Esophagus squamous epithelium (tissue), 4 donors: ENCODE measurements around the gene PYGB.

Experiments
- POLR2A ChIP-seq, 4 donors: fragments of 450-650 bp; IDR thresholded peaks; one replicate each; pipeline ENCODE4 v1.6.1; 2017; ENCODE audit warnings: antibody characterized with exemption in 4 of 4, mild to moderate bottlenecking in 4 of 4, moderate library complexity in 3 of 4
- TF ChIP-seq, protein P1 (sequence below), 6 experiments: fragments of 450-650 bp in 4 of 6; fragments of 200-600 bp in 2 of 6; sonication (generic) in 2 of 6; IDR thresholded peaks; one replicate each; pipeline ENCODE4 v1.5.1; 2016 to 2019; ENCODE audit warnings: antibody characterized with exemption in 6 of 6, mild to moderate bottlenecking in 4 of 6, moderate library complexity in 4 of 6

DNA sequence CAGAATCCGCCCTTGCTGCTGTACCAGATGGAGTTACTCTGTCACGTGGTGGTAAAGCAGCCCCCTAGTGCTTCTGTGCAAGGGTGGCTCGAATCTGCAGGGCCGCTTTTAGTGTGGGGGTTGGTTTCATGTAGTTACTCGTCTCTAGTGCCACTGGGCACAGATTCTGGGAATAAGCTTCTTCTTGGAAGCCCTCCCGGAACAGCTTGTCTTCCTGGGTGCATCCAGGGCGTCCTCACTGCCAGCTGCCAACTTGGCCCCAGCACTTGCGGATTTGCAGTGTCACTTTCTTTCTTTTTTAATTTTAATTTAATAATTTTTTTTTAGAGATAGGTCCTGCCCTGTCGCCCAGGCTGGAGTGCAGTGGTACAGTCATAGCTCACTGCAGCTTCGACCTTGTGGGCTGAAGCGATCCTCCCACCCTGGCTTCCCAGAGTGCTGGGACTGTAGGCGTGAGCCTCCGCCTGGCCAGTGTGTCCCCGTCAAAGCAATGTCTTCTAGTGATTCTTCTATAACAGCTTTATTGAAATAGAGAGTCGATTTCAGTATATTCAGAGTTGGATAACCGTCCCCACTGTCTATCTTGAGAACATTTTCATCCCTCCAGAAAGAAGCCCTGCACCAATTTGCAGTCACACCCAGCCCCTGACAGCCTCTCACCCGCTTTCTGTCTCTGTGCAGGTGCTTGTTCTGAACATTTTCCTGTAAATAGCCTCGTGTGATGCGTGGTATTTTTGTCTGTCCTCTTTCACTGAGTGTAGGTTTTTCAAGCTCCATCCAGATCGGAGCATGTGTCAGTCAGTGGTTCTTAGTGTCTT lies 25.9 kb downstream of the PYGB start:
- TF ChIP-seq, protein P1, sequence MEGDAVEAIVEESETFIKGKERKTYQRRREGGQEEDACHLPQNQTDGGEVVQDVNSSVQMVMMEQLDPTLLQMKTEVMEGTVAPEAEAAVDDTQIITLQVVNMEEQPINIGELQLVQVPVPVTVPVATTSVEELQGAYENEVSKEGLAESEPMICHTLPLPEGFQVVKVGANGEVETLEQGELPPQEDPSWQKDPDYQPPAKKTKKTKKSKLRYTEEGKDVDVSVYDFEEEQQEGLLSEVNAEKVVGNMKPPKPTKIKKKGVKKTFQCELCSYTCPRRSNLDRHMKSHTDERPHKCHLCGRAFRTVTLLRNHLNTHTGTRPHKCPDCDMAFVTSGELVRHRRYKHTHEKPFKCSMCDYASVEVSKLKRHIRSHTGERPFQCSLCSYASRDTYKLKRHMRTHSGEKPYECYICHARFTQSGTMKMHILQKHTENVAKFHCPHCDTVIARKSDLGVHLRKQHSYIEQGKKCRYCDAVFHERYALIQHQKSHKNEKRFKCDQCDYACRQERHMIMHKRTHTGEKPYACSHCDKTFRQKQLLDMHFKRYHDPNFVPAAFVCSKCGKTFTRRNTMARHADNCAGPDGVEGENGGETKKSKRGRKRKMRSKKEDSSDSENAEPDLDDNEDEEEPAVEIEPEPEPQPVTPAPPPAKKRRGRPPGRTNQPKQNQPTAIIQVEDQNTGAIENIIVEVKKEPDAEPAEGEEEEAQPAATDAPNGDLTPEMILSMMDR (IDR thresholded peaks at IDR 0.05), result no peak
- no peak for TF ChIP-seq POLR2A (IDR thresholded peaks at IDR 0.05)
